Measurements from ENCODE around the gene UTF1.
A peak's percentile ranks its signal among the peaks of the same experiment; 100 is the strongest.
"Not testable (repeated sequence)": the region's sequence is repeated elsewhere in the genome, so short reads cannot be mapped to it uniquely, and the experiment has no call there.

The UTF1 gene

GRCh38 chr10:133248334-133248715 is 18.3 kb downstream of the UTF1 start:
- no peak for DNase-seq

- no peak for DNase-seq
These were observed 19.2 kb downstream of the UTF1 start for GRCh38 chr10:133249094-133249780.

GRCh38 chr10:133249975-133250754 is 20.1 kb downstream of the UTF1 start:
- no peak for DNase-seq

GRCh38 chr10:133251388-133252222 is 21.6 kb downstream of the UTF1 start:
- DNase-seq, result no peak

GRCh38 chr10:133252223-133252552 is 22.2 kb downstream of the UTF1 start:
- no peak for DNase-seq

GRCh38 chr10:133253361-133253955 is 23.4 kb downstream of the UTF1 start:
- no peak for DNase-seq

- DNase-seq, result no peak
These were observed 24.6 kb downstream of the UTF1 start for GRCh38 chr10:133254421-133255120.

GRCh38 chr10:133255323-133255722 is 25.3 kb downstream of the UTF1 start:
- DNase-seq, result no peak

- DNase-seq, result peak; percentile 74
These were observed 27.6 kb downstream of the UTF1 start for GRCh38 chr10:133257489-133258065.

GRCh38 chr10:133258066-133258817 is 28.2 kb downstream of the UTF1 start:
- DNase-seq, result no peak

- DNase-seq, result peak; percentile 88
These were observed 29.0 kb downstream of the UTF1 start for GRCh38 chr10:133258818-133259601.

GRCh38 chr10:133259602-133259989 is 29.6 kb downstream of the UTF1 start:
- no peak for DNase-seq

GRCh38 chr10:133260895-133261725 is 31.1 kb downstream of the UTF1 start:
- peak; percentile 88 for DNase-seq

- DNase-seq, result peak; percentile 93
These were observed 31.8 kb downstream of the UTF1 start for GRCh38 chr10:133261726-133262325.

GRCh38 chr10:133262696-133263095 is 32.7 kb downstream of the UTF1 start:
- no peak for DNase-seq

GRCh38 chr10:133263674-133264073 is 33.7 kb downstream of the UTF1 start:
- DNase-seq, result no peak

GRCh38 chr10:133264461-133264860 is 34.4 kb downstream of the UTF1 start:
- no peak for DNase-seq

GRCh38 chr10:133265052-133265451 is 35.0 kb downstream of the UTF1 start:
- DNase-seq, result not testable (repeated sequence)

Measured in activated CD8-positive, alpha-beta memory T cell treated with anti-CD3 and anti-CD28 coated beads for 24 hours (primary cell).